Pancreas (tissue), 10 donors: ENCODE results near the gene MCTP1. TPM values are rescaled to one million over a fixed set of nuclear protein-coding genes. Genes with fewer than 3 reads are reported as not detected.

Experiments
- ATAC-seq, 4 donors: fragments of 200-7000 bp; cut with Tn5 transposase; one replicate each; pipeline versions ENCODE4 v1.8.0 to v1.9.1; 2020; ENCODE audit warnings: mild to moderate bottlenecking in 4 of 4, moderate library complexity in 4 of 4
- DNase-seq, 6 donors: peaks; one replicate each; pipeline ENCODE4 v3.0.0-alpha.2; 2020
- FAIRE-seq: peaks from 2 replicates; lab custom pipeline; 2012; peaks lifted over from hg19 to GRCh38; lab: Jason Lieb, UNC
- H3K27ac ChIP-seq, 4 donors: fragments of 200-600 bp; sonication (generic); 1 replicate in 3 of 4; 2 replicates in 1 of 4; pipeline versions ENCODE4 v1.5.0 to v1.8.0; 2020
- H3K27me3 ChIP-seq, 4 donors: fragments of 200-600 bp; one replicate each; pipeline ENCODE4 v1.8.0; 2021
- H3K36me3 ChIP-seq, 3 donors: fragments of 200-600 bp; sonication (generic) in 1 of 3; one replicate each; pipeline versions ENCODE4 v1.5.0 to v1.8.0; 2020 to 2021
- H3K4me1 ChIP-seq, 3 donors: fragments of 200-600 bp; one replicate each; pipeline ENCODE4 v1.8.0; 2021
- H3K4me3 ChIP-seq, 4 donors: fragments of 200-600 bp; sonication (generic) in 2 of 4; one replicate each; pipeline versions ENCODE4 v1.5.0 to v1.8.0; 2020 to 2021
- H3K9me3 ChIP-seq, 4 donors: fragments of 200-600 bp; one replicate each; pipeline ENCODE4 v1.8.0; 2021
- CTCF ChIP-seq, 4 donors: fragments of 200-600 bp; sonication (generic) in 3 of 4; IDR thresholded peaks; one replicate each; pipeline versions ENCODE4 v1.5.0 to v1.8.0; 2021; ENCODE audit warnings: antibody characterized with exemption in 4 of 4
- WGBS, 2 donors: extraction: QIAGEN DNeasy Blood & Tissue Kit; methylation state at CpG; one replicate each; pipeline ENCODE4 v1.1.7; 2013; 5-methylcytosine and 5-hydroxymethylcytosine counted together
- intact Hi-C, 3 donors: fragments of 100-400 bp; cut with DNase I; formaldehyde crosslinking; loops; one replicate each; pipeline versions ENCODE4 v1.11.1 to v1.14.2; 2022
- polyA plus RNA-seq, 2 donors: library from polyadenylated mRNA; stranded (reverse); fragments of 200-250 nt; gene quantifications; one replicate each; pipeline ENCODE4 v1.2.3, GENCODE V29; 2013
- total RNA-seq, 6 donors: library from RNA; stranded (reverse); fragmentation: NEBNext Ultra II Directional in 4 of 6; extraction: Animal tissue kit (Norgen Biotek cat#: 25700) in 4 of 6; gene quantifications; one replicate each; pipeline versions ENCODE4 v1.2.1 to v1.2.4, GENCODE V29; 2021 to 2023
- donor health status: healthy with polysubstance abuse.
- donor health status: DM: no; HTN: no; CAD: no; lungs with moderate emphysema.
- donor health status: DM: no; HTN: no; CAD: no.
- donor health status: control.
- donor health status: control.
- donor health status: Bipolar disorder and iron deficiency.
- donor health status: DM: yes; HTN: yes; CAD: no.
- donor health status: DM: no; HTN: no; CAD: no.
- donor health status: DM: no; HTN: no; CAD: no.
- donor health status: DM: yes; HTN: yes; CAD: no.

MCTP1 gene
- total and polyA plus RNA-seq, 8 donors: 0.80 to 8.1 (median 2.2) TPM

- no peak overlapping the region for H3K4me3 ChIP-seq
- H3K36me3 ChIP-seq: no peaks in the 10 kb centered on the region
- ATAC-seq (no peak), DNase-seq (no peak), FAIRE-seq (no peak)
- intact Hi-C loops: no loop called here
- no peaks in the 10 kb centered on the region for H3K9me3 ChIP-seq
- no peaks in the 10 kb centered on the region for H3K4me1 ChIP-seq
- TF ChIP-seq CTCF (IDR thresholded peaks at IDR 0.05): no peak
- no peaks in the 10 kb centered on the region for H3K27me3 ChIP-seq
- no peak overlapping the region for H3K27ac ChIP-seq
These were observed 27.9 kb downstream of the MCTP1 start for GRCh38 chr5:95256991-95257390.

- no peak for DNase-seq
- no peaks in the 10 kb centered on the region for H3K9me3 ChIP-seq
- ATAC-seq: no peak
- no peak overlapping the region for H3K27ac ChIP-seq
- H3K4me1 ChIP-seq: no peaks in the 10 kb centered on the region
- intact Hi-C loops: no loop called here
- TF ChIP-seq CTCF (IDR thresholded peaks at IDR 0.05): no peak
- no peaks in the 10 kb centered on the region for H3K27me3 ChIP-seq
- no peak overlapping the region for H3K4me3 ChIP-seq
- 41 to 56% methylated on average over 2 of the region's 2 CpGs for WGBS, 2 donors
- H3K36me3 ChIP-seq: no peaks in the 10 kb centered on the region
- FAIRE-seq: no peak
These were observed 28.4 kb downstream of the MCTP1 start for GRCh38 chr5:95256446-95256845.

- no peaks in the 10 kb centered on the region for H3K9me3 ChIP-seq
- H3K4me1 ChIP-seq: no peaks in the 10 kb centered on the region
- DNase-seq (no peak), ATAC-seq (no peak), FAIRE-seq (no peak)
- no peaks in the 10 kb centered on the region for H3K27me3 ChIP-seq
- no peak overlapping the region for H3K4me3 ChIP-seq
- H3K36me3 ChIP-seq: no peaks in the 10 kb centered on the region
- TF ChIP-seq CTCF (IDR thresholded peaks at IDR 0.05): no peak
- intact Hi-C loops: no loop called here
- H3K27ac ChIP-seq: no peak overlapping the region
These were observed 32.1 kb downstream of the MCTP1 start for GRCh38 chr5:95252801-95253200.

- no peak for FAIRE-seq
- no peak for ATAC-seq
- no peaks in the 10 kb centered on the region for H3K4me1 ChIP-seq
- intact Hi-C loops: no loop called here
- H3K4me3 ChIP-seq: no peak overlapping the region
- TF ChIP-seq CTCF (IDR thresholded peaks at IDR 0.05): no peak
- no peak overlapping the region for H3K27ac ChIP-seq
- no peaks in the 10 kb centered on the region for H3K27me3 ChIP-seq
- WGBS, 2 donors: 56 to 67% methylated on average over 3 of the region's 3 CpGs
- DNase-seq: no peak
- H3K9me3 ChIP-seq: no peaks in the 10 kb centered on the region
- no peaks in the 10 kb centered on the region for H3K36me3 ChIP-seq
These were observed 33.7 kb downstream of the MCTP1 start for GRCh38 chr5:95251185-95251584.

GRCh38 chr5:95244479-95244878, 40.4 kb downstream of the MCTP1 start:
- no peak for DNase-seq
- no peak for ATAC-seq
- WGBS, 2 donors: 48 to 55% methylated on average over 8 of the region's 8 CpGs
- FAIRE-seq: no peak
- Histone ChIP-seq H3K4me3 (no peak overlapping the region), H3K36me3 (no peaks in the 10 kb centered on the region), H3K9me3 (no peaks in the 10 kb centered on the region), H3K27ac (no peak overlapping the region), H3K27me3 (no peaks in the 10 kb centered on the region), H3K4me1 (no peaks in the 10 kb centered on the region)
- no peak for TF ChIP-seq CTCF (IDR thresholded peaks at IDR 0.05)
- intact Hi-C loops: no loop called here
